ENCODE data around the gene TRIM38. TPM values are rescaled to one million over a fixed set of nuclear protein-coding genes. Genes with fewer than 3 reads are reported as not detected.
A peak's percentile ranks its signal among the peaks of the same experiment; 100 is the strongest.

The TRIM38 gene
- total and polyA plus RNA-seq, 8 donors = 11.9 to 16.5 (median 15.4) TPM

DNA sequence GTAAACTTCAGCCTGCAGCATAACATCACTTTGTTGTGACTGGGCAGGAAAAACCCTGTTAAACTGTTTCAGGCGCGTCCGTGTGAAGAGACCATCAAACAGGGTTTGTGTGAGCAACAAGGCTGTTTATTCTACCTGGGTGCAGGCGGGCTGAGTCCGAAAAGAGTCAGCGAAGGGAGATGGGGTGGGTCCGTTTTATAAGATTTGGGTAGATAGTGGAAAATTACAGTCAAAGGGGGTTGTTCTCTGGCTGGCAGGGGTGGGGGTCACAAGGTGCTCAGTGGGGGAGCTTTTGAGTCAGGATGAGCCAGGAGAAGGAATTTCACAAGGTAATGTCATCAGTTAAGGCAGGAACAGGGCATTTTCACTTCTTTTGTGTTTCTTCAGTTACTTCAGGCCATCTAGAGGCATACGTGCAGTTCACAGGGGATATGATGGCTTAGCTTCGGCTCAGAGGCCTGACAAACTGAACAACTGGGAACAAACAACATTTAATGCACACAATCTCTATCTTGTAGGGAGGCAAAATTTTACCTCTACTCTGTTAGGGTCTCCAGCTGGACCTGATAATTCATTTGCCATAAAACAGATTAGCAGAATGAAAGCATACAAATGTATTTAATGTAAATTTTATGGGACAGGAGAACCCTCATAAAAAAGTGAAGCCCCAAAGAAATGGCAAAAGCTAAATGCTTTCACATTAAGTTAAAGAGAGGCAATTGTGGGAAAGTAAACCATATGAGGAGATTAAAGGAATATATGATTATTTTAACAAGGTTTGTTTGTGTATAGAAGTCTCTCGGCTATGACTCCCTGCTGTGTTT lies 66.4 kb downstream of the TRIM38 start:
- no peak for ATAC-seq
- H3K27ac ChIP-seq = no peak overlapping the region
- intact Hi-C loops (cut with DNase I) = no loop called here
- no peaks in the 10 kb centered on the region for H3K27me3 ChIP-seq
- H3K4me1 ChIP-seq = peaks cover 0 to 37% of the 10 kb centered on the region in 2 donors
- no peak for DNase-seq
- H3K4me3 ChIP-seq = no peak overlapping the region
- TF ChIP-seq, protein P1, sequence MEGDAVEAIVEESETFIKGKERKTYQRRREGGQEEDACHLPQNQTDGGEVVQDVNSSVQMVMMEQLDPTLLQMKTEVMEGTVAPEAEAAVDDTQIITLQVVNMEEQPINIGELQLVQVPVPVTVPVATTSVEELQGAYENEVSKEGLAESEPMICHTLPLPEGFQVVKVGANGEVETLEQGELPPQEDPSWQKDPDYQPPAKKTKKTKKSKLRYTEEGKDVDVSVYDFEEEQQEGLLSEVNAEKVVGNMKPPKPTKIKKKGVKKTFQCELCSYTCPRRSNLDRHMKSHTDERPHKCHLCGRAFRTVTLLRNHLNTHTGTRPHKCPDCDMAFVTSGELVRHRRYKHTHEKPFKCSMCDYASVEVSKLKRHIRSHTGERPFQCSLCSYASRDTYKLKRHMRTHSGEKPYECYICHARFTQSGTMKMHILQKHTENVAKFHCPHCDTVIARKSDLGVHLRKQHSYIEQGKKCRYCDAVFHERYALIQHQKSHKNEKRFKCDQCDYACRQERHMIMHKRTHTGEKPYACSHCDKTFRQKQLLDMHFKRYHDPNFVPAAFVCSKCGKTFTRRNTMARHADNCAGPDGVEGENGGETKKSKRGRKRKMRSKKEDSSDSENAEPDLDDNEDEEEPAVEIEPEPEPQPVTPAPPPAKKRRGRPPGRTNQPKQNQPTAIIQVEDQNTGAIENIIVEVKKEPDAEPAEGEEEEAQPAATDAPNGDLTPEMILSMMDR (IDR thresholded peaks at IDR 0.05) = no peak
- H3K36me3 ChIP-seq = no peaks in the 10 kb centered on the region
- H3K9me3 ChIP-seq = no peaks in the 10 kb centered on the region

DNA sequence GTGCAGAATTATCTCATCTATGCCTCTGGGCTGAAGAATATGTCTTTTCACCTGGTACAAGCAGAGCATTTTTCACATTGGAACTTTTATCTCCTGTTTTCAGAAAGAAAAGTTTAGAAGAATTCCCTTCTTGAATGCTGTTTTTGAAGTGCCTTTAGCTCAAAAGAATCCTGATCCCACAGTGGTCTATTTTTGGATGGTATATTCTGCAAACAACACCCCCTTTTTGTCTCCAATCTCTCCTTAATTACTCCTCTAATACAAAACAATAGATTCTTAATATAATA lies 66.9 kb downstream of the TRIM38 start:
- TF ChIP-seq, protein P1 (IDR thresholded peaks at IDR 0.05) = no peak
- H3K36me3 ChIP-seq = no peaks in the 10 kb centered on the region
- DNase-seq (no peak), ATAC-seq (no peak)
- intact Hi-C loops (cut with DNase I) = no loop called here
- no peaks in the 10 kb centered on the region for H3K9me3 ChIP-seq
- no peaks in the 10 kb centered on the region for H3K27me3 ChIP-seq
- H3K4me1 ChIP-seq = peaks cover 0 to 37% of the 10 kb centered on the region in 2 donors
- no peak overlapping the region for H3K27ac ChIP-seq
- H3K4me3 ChIP-seq = no peak overlapping the region

DNA sequence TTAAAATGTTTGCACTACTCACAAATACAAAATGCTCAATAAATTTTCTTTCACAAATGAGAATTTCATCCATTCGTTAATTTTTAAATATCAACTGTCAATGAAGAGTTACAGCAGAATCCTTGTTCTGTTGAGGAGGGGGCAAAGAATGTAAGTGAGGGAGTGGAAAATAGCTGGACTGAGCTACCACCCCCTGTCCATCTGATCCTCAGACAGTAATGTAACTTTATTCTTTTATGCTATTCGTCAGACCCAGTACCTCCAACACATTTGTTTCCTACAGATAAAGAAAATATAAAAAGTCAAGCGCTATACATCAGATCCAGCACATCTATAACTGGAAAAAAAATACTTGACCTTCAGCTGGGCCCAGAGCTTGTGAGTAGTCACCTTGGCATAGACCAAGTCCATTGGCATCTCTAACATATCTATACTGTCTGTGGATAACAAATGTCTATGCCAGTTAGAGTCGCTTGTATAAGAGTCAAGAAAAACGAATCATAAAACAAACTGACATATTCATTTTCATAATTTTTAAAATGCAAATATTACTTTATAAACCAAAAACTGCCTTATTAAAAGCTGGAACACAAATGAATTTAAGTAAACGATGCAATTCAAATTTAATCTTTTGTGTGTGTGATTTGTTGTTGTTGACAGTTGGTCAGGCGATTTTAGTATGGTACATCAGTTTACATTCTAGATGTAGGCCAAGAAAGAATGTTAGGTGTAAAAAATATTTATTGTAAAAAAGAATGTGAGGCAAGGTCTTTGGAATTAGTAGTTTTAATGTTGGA lies 67.5 kb downstream of the TRIM38 start:
- intact Hi-C loops (cut with DNase I) = no loop called here
- ATAC-seq (no peak), DNase-seq (no peak)
- H3K27me3 ChIP-seq = no peaks in the 10 kb centered on the region
- H3K4me1 ChIP-seq = peaks cover 0 to 37% of the 10 kb centered on the region in 2 donors
- no peak overlapping the region for H3K4me3 ChIP-seq
- no peaks in the 10 kb centered on the region for H3K9me3 ChIP-seq
- no peak overlapping the region for H3K27ac ChIP-seq
- H3K36me3 ChIP-seq = no peaks in the 10 kb centered on the region
- TF ChIP-seq, protein P1 (IDR thresholded peaks at IDR 0.05) = no peak

DNA sequence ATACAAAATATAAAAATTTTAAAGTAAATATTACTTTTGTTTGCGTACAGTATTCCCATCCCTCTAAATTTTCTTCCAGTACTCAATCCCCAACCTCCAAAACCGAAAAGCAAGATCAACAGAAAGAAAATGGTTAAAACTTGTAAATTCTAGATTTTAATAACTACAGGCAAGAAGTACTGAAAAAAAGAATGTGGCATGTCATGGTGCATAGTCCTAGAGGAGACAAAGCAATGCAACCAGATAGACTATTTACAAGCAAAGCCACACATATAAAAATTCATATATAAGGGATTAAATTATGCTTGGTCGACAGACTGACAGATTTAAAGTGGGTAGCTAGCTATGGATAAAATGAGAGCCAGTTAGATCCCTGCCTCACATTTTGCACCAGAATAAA lies 68.1 kb downstream of the TRIM38 start:
- no peaks in the 10 kb centered on the region for H3K27me3 ChIP-seq
- DNase-seq (no peak), ATAC-seq (no peak)
- H3K36me3 ChIP-seq = no peaks in the 10 kb centered on the region
- H3K9me3 ChIP-seq = no peaks in the 10 kb centered on the region
- H3K4me1 ChIP-seq = peaks cover 0 to 31% of the 10 kb centered on the region in 2 donors
- no peak overlapping the region for H3K4me3 ChIP-seq
- intact Hi-C loops (cut with DNase I) = no loop called here
- TF ChIP-seq, protein P1 (IDR thresholded peaks at IDR 0.05) = no peak
- no peak overlapping the region for H3K27ac ChIP-seq

DNA sequence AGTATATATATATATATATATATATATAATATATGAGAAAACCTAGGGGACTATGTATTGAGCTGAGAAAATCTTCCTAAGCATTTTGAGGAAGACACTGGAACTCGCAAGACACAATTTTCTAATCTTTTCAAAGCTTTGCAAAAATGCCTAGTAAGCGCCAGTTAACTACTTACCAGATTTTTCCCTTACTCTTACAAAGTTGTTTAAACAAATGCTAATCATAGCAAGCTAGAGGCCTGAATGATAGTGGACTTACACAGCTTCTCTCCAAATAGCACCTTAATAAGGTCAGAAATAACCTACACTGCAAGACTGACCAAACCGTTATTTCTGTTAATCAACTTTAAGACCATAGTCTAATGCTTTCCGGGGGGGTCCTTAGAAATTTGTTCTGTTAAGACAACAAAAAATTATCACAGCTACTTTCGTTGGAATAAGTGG lies 68.6 kb downstream of the TRIM38 start:
- H3K27me3 ChIP-seq = no peaks in the 10 kb centered on the region
- H3K9me3 ChIP-seq = no peaks in the 10 kb centered on the region
- DNase-seq = no peak
- H3K27ac ChIP-seq = peak overlapping the region in 1 of 2 donors; percentile 88
- intact Hi-C loops (cut with DNase I) = no loop called here
- TF ChIP-seq, protein P1 (IDR thresholded peaks at IDR 0.05) = no peak
- no peak for ATAC-seq
- peak overlapping the region in 1 of 2 donors; percentile 44 for H3K4me3 ChIP-seq
- H3K36me3 ChIP-seq = no peaks in the 10 kb centered on the region
- H3K4me1 ChIP-seq = peaks cover 0 to 26% of the 10 kb centered on the region in 2 donors

All from left lung (tissue), 10 donors.